Smooth muscle cell (in vitro differentiated cells): ENCODE data around the gene PNO1. TPM values are rescaled to one million over a fixed set of nuclear protein-coding genes. Genes with fewer than 3 reads are reported as not detected.

Experiments used
- DNase-seq: peaks from one replicate; lab custom pipeline; 2025; ENCODE audit not compliant: unreplicated experiment; lab: John Stamatoyannopoulos, UW
- H2AFZ ChIP-seq: fragments of 200-600 bp; sonication (generic); 2 replicates; pipeline ENCODE4 v1.6.0; 2016; ENCODE audit warnings: antibody characterized with exemption, low read depth, mild to moderate bottlenecking
- H3F3A ChIP-seq: fragments of 200-600 bp; sonication (generic); 2 replicates; pipeline ENCODE4 v1.6.0; 2017; ENCODE audit warnings: antibody characterized with exemption, low read depth
- H3K27ac ChIP-seq: fragments of 200-600 bp; sonication (generic); 2 replicates; pipeline ENCODE4 v1.5.1; 2016; ENCODE audit warnings: low read depth, mild to moderate bottlenecking
- H3K27me3 ChIP-seq: fragments of 200-600 bp; sonication (generic); 2 replicates; pipeline ENCODE4 v1.6.1; 2016; ENCODE audit warnings: low read depth, mild to moderate bottlenecking
- H3K36me3 ChIP-seq: fragments of 200-600 bp; sonication (generic); 2 replicates; pipeline ENCODE4 v1.5.1; 2016; ENCODE audit warnings: low read depth
- H3K4me1 ChIP-seq: fragments of 200-600 bp; sonication (generic); 2 replicates; pipeline ENCODE4 v1.5.1; 2016; ENCODE audit warnings: low read depth
- H3K4me2 ChIP-seq: fragments of 200-600 bp; sonication (generic); 2 replicates; pipeline ENCODE4 v1.6.0; 2016; ENCODE audit warnings: mild to moderate bottlenecking
- H3K4me3 ChIP-seq: fragments of 200-600 bp; sonication (generic); 2 replicates; pipeline ENCODE4 v1.5.1; 2016; ENCODE audit warnings: mild to moderate bottlenecking
- H3K79me2 ChIP-seq: fragments of 200-600 bp; sonication (generic); 2 replicates; pipeline ENCODE4 v1.6.0; 2016; ENCODE audit warnings: low read depth, mild to moderate bottlenecking
- H3K9ac ChIP-seq: fragments of 200-600 bp; sonication (generic); 2 replicates; pipeline ENCODE4 v1.6.0; 2016; ENCODE audit warnings: low read depth
- H3K9me3 ChIP-seq: fragments of 200-600 bp; sonication (generic); replicated peaks from 2 replicates; pipeline ENCODE4 v1.5.1; 2016; ENCODE audit warnings: low read depth
- H4K20me1 ChIP-seq: fragments of 200-600 bp; sonication (generic); 2 replicates; pipeline ENCODE4 v1.6.0; 2016; ENCODE audit warnings: low read depth
- CTCF ChIP-seq: fragments of 200-600 bp; sonication (generic); IDR thresholded peaks from 2 replicates; pipeline ENCODE4 v1.5.1; 2017; ENCODE audit warnings: borderline replicate concordance, mild to moderate bottlenecking, antibody characterized with exemption; ENCODE audit not compliant: insufficient read depth, poor library complexity, severe bottlenecking
- WGBS: methylation state at CpG from one replicate; pipeline ENCODE4 v1.1.7; 2016; ENCODE audit warnings: low lambda C conversion rate; 5-methylcytosine and 5-hydroxymethylcytosine counted together
- polyA plus RNA-seq: library from polyadenylated mRNA; unstranded; fragments of >200 nt; fragmentation: Nextera tagmentation; extraction: Ambion mirVana; gene quantifications from 2 replicates; pipeline ENCODE4 v1.2.1, GENCODE V29; 2016
- total RNA-seq: library from RNA; depleted of rRNA; stranded (reverse); fragments of >200 nt; gene quantifications from 2 replicates; pipeline ENCODE4 v1.2.3, GENCODE V29; 2014

PNO1 gene
- total and polyA plus RNA-seq, 2 experiments from 2014 or later: 12.9 to 19.2 TPM

GRCh38 chr2:68189991-68190784 is 32.5 kb downstream of the PNO1 start:
- Histone ChIP-seq H3K79me2 (peaks cover 80% of the 10 kb centered on the region), H3K36me3 (peaks cover 8% of the 10 kb centered on the region), H3K4me3 (no peak overlapping the region), H3K27ac (peak overlapping the region; percentile 26), H2AFZ (no peak overlapping the region), H3K4me2 (no peak overlapping the region), H3K9me3 (no peaks in the 10 kb centered on the region), H3K9ac (no peak overlapping the region), H3K27me3 (no peaks in the 10 kb centered on the region), H3K4me1 (peaks cover 11% of the 10 kb centered on the region), H3F3A (no peaks in the 10 kb centered on the region), H4K20me1 (peaks cover 97% of the 10 kb centered on the region)
- DNase-seq: no peak
- WGBS: 90% methylated on average over 15 of the region's 15 CpGs
- TF ChIP-seq CTCF: no peak

GRCh38 chr2:68190991-68191731 is 33.5 kb downstream of the PNO1 start:
- no peak for DNase-seq
- H2AFZ ChIP-seq: no peak overlapping the region
- H3K4me3 ChIP-seq: no peak overlapping the region
- H3F3A ChIP-seq: no peaks in the 10 kb centered on the region
- 71% methylated on average over 3 of the region's 3 CpGs for WGBS
- TF ChIP-seq CTCF: no peak
- H3K9ac ChIP-seq: no peak overlapping the region
- H3K4me1 ChIP-seq: peaks cover 11% of the 10 kb centered on the region
- H4K20me1 ChIP-seq: peaks cover 99% of the 10 kb centered on the region
- H3K4me2 ChIP-seq: no peak overlapping the region
- peaks cover 90% of the 10 kb centered on the region for H3K79me2 ChIP-seq
- H3K9me3 ChIP-seq: no peaks in the 10 kb centered on the region
- H3K27ac ChIP-seq: peak overlapping the region; percentile 71
- H3K36me3 ChIP-seq: peaks cover 8% of the 10 kb centered on the region
- H3K27me3 ChIP-seq: no peaks in the 10 kb centered on the region

- no peak overlapping the region for H2AFZ ChIP-seq
- H3K9me3 ChIP-seq: no peaks in the 10 kb centered on the region
- H3K27ac ChIP-seq: peak overlapping the region; percentile 60
- no peak for TF ChIP-seq CTCF
- H3K79me2 ChIP-seq: peaks cover 96% of the 10 kb centered on the region
- WGBS: 23% methylated on average over 3 of the region's 3 CpGs
- no peaks in the 10 kb centered on the region for H3K27me3 ChIP-seq
- DNase-seq: no peak
- H3F3A ChIP-seq: no peaks in the 10 kb centered on the region
- no peak overlapping the region for H3K4me3 ChIP-seq
- peaks cover 11% of the 10 kb centered on the region for H3K4me1 ChIP-seq
- peaks cover 95% of the 10 kb centered on the region for H4K20me1 ChIP-seq
- H3K36me3 ChIP-seq: no peaks in the 10 kb centered on the region
- peak overlapping the region; percentile 5 for H3K9ac ChIP-seq
- H3K4me2 ChIP-seq: peak overlapping the region; percentile 38
These were observed 35.5 kb downstream of the PNO1 start for GRCh38 chr2:68193144-68193543.
